Keratinocyte (primary cell): ENCODE results near the gene PLXND1. TPM values are rescaled to one million over a fixed set of nuclear protein-coding genes. Genes with fewer than 3 reads are reported as not detected.

Experiments
- DNase-seq: peaks from one replicate; pipeline ENCODE4 v3.0.0-alpha.2; 2011; ENCODE audit warnings: low read depth, missing footprints, low spot score
- FAIRE-seq: peaks from 2 replicates; lab custom pipeline; 2011; peaks lifted over from hg19 to GRCh38; lab: Jason Lieb, UNC
- H2AFZ ChIP-seq: 2 replicates; pipeline ENCODE4 v1.6.0; 2012; ENCODE audit warnings: low read length, control low read depth, inconsistent platforms; ENCODE audit not compliant: control insufficient read depth
- H3K27ac ChIP-seq: 2 replicates; pipeline ENCODE4 v1.5.1; 2011; ENCODE audit warnings: low read length; ENCODE audit not compliant: control insufficient read depth, insufficient read depth
- H3K27me3 ChIP-seq: 3 replicates; pipeline ENCODE4 v1.6.0; 2011; ENCODE audit warnings: low read length; ENCODE audit not compliant: control insufficient read depth, insufficient read depth; ENCODE audit errors: extremely low read depth
- H3K36me3 ChIP-seq, 2 experiments: 2 replicates in 1 of 2; 3 replicates in 1 of 2; pipeline ENCODE4 v1.5.1; 2011; ENCODE audit warnings: low read length in 2 of 2, mild to moderate bottlenecking in 1 of 2; ENCODE audit not compliant: control insufficient read depth in 2 of 2, insufficient read depth in 2 of 2; ENCODE audit errors: extremely low read depth in 1 of 2
- H3K4me1 ChIP-seq: 3 replicates; pipeline ENCODE4 v1.5.1; 2011; ENCODE audit warnings: low read length; ENCODE audit not compliant: control insufficient read depth, insufficient read depth; ENCODE audit errors: extremely low read depth
- H3K4me2 ChIP-seq: 3 replicates; pipeline ENCODE4 v1.6.0; 2011; ENCODE audit warnings: low read depth, low read length; ENCODE audit not compliant: control insufficient read depth, insufficient read depth; ENCODE audit errors: extremely low read depth
- H3K4me3 ChIP-seq, 3 experiments: fragments of 200-600 bp in 1 of 3; sonication (generic) in 1 of 3; 2 replicates in 2 of 3; 3 replicates in 1 of 3; pipeline ENCODE4 v1.5.1; 2011 to 2016; ENCODE audit warnings: low read length in 3 of 3, mild to moderate bottlenecking in 3 of 3, control low read depth in 2 of 3, inconsistent platforms in 1 of 3, low read depth in 1 of 3, mixed read lengths in 1 of 3, mixed run types in 1 of 3, moderate library complexity in 1 of 3; ENCODE audit not compliant: control insufficient read depth in 2 of 3, insufficient read depth in 2 of 3; ENCODE audit errors: extremely low read depth in 1 of 3
- H3K79me2 ChIP-seq: 2 replicates; pipeline ENCODE4 v1.6.0; 2012; ENCODE audit warnings: low read length; ENCODE audit not compliant: control insufficient read depth, insufficient read depth
- H3K9ac ChIP-seq: 3 replicates; pipeline ENCODE4 v1.6.0; 2011; ENCODE audit warnings: low read length; ENCODE audit not compliant: control insufficient read depth, insufficient read depth; ENCODE audit errors: extremely low read depth
- H3K9me1 ChIP-seq: 3 replicates; pipeline ENCODE4 v1.6.0; 2011; ENCODE audit warnings: low read length; ENCODE audit not compliant: control insufficient read depth, insufficient read depth; ENCODE audit errors: extremely low read depth
- H3K9me3 ChIP-seq: 2 replicates; pipeline ENCODE4 v1.5.1; 2012; ENCODE audit warnings: low read depth, low read length; ENCODE audit not compliant: control insufficient read depth
- H4K20me1 ChIP-seq: 3 replicates; pipeline ENCODE4 v1.6.0; 2011; ENCODE audit warnings: low read length; ENCODE audit not compliant: control insufficient read depth, insufficient read depth; ENCODE audit errors: extremely low read depth
- EZH2 ChIP-seq: IDR thresholded peaks from one replicate; pipeline ENCODE4 v1.6.1; 2012; ENCODE audit warnings: inconsistent platforms, mild to moderate bottlenecking, low read length, moderate library complexity
- dilution Hi-C: fragments of 300-500 bp; cut with MboI; formaldehyde crosslinking; loops from one replicate; pipeline ENCODE4 v1.7.0; 2020; ENCODE audit warnings: low sequenced_read_pairs; ENCODE audit not compliant: extremely low pct_ligation_motif_present
- polyA plus RNA-seq, 5 experiments: library from polyadenylated mRNA; depleted of rRNA in 3 of 5; stranded (reverse) in 3 of 5; stranded (forward) in 1 of 5; unstranded in 1 of 5; fragments of >200 nt; gene quantifications; 1 replicate in 1 of 5; 2 replicates in 3 of 5; 3 replicates in 1 of 5; pipeline versions ENCODE4 v1.2.1 to v1.2.3, GENCODE V29; 2011 to 2012; ENCODE audit warnings: missing spikeins in 2 of 5, low read depth in 1 of 5, low replicate concordance in 1 of 5
- TF ChIP-seq, protein P1 (sequence below), 3 experiments: IDR thresholded peaks in 1 of 3; conservative IDR thresholded peaks in 1 of 3; optimal IDR thresholded peaks in 1 of 3; 2 replicates in 2 of 3; 3 replicates in 1 of 3; pipeline versions ENCODE3 to v1.5.1; 2011; ENCODE audit warnings: low read length in 3 of 3, mild to moderate bottlenecking in 3 of 3, moderate library complexity in 2 of 3, control low read depth in 1 of 3, inconsistent platforms in 1 of 3; ENCODE audit not compliant: insufficient read depth in 2 of 3; ENCODE audit errors: extremely low read depth in 1 of 3

Gene PLXND1
- polyA plus RNA-seq, 1 donor (not counting 4 experiments of a cell fraction or from before 2014, with no cell fraction given) = 0.09 TPM

GRCh38 chr3:129564981-129565644 is 41.4 kb downstream of the PLXND1 start:
- Histone ChIP-seq H3K9ac (no peak overlapping the region), H3K27ac (no peak overlapping the region), H3K9me1 (no peaks in the 10 kb centered on the region), H3K4me3 (no peak overlapping the region), H4K20me1 (no peaks in the 10 kb centered on the region), H3K4me1 (no peaks in the 10 kb centered on the region), H3K9me3 (no peaks in the 10 kb centered on the region), H3K27me3 (peaks cover 6% of the 10 kb centered on the region), H2AFZ (no peak overlapping the region), H3K36me3 (no peaks in the 10 kb centered on the region), H3K4me2 (no peak overlapping the region), H3K79me2 (no peaks in the 10 kb centered on the region)
- no peak for DNase-seq
- dilution Hi-C loops = no loop called here
- TF ChIP-seq EZH2 = no peak
- TF ChIP-seq, protein P1, sequence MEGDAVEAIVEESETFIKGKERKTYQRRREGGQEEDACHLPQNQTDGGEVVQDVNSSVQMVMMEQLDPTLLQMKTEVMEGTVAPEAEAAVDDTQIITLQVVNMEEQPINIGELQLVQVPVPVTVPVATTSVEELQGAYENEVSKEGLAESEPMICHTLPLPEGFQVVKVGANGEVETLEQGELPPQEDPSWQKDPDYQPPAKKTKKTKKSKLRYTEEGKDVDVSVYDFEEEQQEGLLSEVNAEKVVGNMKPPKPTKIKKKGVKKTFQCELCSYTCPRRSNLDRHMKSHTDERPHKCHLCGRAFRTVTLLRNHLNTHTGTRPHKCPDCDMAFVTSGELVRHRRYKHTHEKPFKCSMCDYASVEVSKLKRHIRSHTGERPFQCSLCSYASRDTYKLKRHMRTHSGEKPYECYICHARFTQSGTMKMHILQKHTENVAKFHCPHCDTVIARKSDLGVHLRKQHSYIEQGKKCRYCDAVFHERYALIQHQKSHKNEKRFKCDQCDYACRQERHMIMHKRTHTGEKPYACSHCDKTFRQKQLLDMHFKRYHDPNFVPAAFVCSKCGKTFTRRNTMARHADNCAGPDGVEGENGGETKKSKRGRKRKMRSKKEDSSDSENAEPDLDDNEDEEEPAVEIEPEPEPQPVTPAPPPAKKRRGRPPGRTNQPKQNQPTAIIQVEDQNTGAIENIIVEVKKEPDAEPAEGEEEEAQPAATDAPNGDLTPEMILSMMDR (optimal IDR thresholded peaks at IDR 0.05 in 1 of 3, IDR thresholded peaks at IDR 0.05 in 1 of 3, conservative IDR thresholded peaks at IDR 0.05 in 1 of 3; ENCODE audit: extremely low read depth in 1 of 3, insufficient read depth in 2 of 3, low read length in 3 of 3) = no peak
- no peak for FAIRE-seq

GRCh38 chr3:129563850-129564535 is 42.5 kb downstream of the PLXND1 start:
- no peak overlapping the region for H3K4me3 ChIP-seq
- dilution Hi-C loops = no loop called here
- no peaks in the 10 kb centered on the region for H3K9me1 ChIP-seq
- FAIRE-seq (no peak), DNase-seq (no peak)
- no peak overlapping the region for H3K9ac ChIP-seq
- no peaks in the 10 kb centered on the region for H4K20me1 ChIP-seq
- TF ChIP-seq EZH2 = no peak
- TF ChIP-seq, protein P1 (optimal IDR thresholded peaks at IDR 0.05 in 1 of 3, IDR thresholded peaks at IDR 0.05 in 1 of 3, conservative IDR thresholded peaks at IDR 0.05 in 1 of 3; ENCODE audit: extremely low read depth in 1 of 3, insufficient read depth in 2 of 3, low read length in 3 of 3) = no peak
- H3K27ac ChIP-seq = no peak overlapping the region
- H3K36me3 ChIP-seq = no peaks in the 10 kb centered on the region
- no peaks in the 10 kb centered on the region for H3K27me3 ChIP-seq
- H3K79me2 ChIP-seq = no peaks in the 10 kb centered on the region
- H3K4me2 ChIP-seq = no peak overlapping the region
- H3K9me3 ChIP-seq = no peaks in the 10 kb centered on the region
- H3K4me1 ChIP-seq = no peaks in the 10 kb centered on the region
- no peak overlapping the region for H2AFZ ChIP-seq
